PC-3 (cell line): ENCODE measurements around the gene MOV10.

ENCODE experiments used
- EZH2 ChIP-seq: fragments of 300-600 bp; sonication (generic); IDR thresholded peaks from one replicate; pipeline ENCODE4 v1.6.1; 2017; ENCODE audit warnings: antibody characterized with exemption, mild to moderate bottlenecking, low read length; ENCODE audit not compliant: unreplicated experiment
- TF ChIP-seq, protein P1 (sequence below): fragments of 300-600 bp; sonication (generic); conservative IDR thresholded peaks from 2 replicates; pipeline ENCODE4 v1.5.1; 2017; ENCODE audit warnings: antibody characterized with exemption, low read depth, mild to moderate bottlenecking, low read length

GRCh38 chr1:112706505-112707220 is 32.2 kb downstream of the MOV10 start, which contains the start of gene RHOC:
- TF ChIP-seq, protein P1, sequence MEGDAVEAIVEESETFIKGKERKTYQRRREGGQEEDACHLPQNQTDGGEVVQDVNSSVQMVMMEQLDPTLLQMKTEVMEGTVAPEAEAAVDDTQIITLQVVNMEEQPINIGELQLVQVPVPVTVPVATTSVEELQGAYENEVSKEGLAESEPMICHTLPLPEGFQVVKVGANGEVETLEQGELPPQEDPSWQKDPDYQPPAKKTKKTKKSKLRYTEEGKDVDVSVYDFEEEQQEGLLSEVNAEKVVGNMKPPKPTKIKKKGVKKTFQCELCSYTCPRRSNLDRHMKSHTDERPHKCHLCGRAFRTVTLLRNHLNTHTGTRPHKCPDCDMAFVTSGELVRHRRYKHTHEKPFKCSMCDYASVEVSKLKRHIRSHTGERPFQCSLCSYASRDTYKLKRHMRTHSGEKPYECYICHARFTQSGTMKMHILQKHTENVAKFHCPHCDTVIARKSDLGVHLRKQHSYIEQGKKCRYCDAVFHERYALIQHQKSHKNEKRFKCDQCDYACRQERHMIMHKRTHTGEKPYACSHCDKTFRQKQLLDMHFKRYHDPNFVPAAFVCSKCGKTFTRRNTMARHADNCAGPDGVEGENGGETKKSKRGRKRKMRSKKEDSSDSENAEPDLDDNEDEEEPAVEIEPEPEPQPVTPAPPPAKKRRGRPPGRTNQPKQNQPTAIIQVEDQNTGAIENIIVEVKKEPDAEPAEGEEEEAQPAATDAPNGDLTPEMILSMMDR = no peak
- no peak for TF ChIP-seq EZH2
